ENCODE data around the gene CPT1A.

The CPT1A gene

GRCh38 chr11:68828957-68829356 is 12.8 kb downstream of the CPT1A start:
- no peak for DNase-seq

GRCh38 chr11:68828155-68828931 is 13.4 kb downstream of the CPT1A start:
- DNase-seq = no peak

GRCh38 chr11:68827733-68828132 is 14.0 kb downstream of the CPT1A start:
- DNase-seq = no peak

- no peak for DNase-seq
Measured at GRCh38 chr11:68826726-68827125, 15.0 kb downstream of the CPT1A start.

- no peak for DNase-seq
Measured at GRCh38 chr11:68825571-68825970, 16.1 kb downstream of the CPT1A start.

- no peak for DNase-seq
Measured at GRCh38 chr11:68822546-68822945, 19.2 kb downstream of the CPT1A start.

GRCh38 chr11:68821670-68822069 is 20.0 kb downstream of the CPT1A start:
- no peak for DNase-seq

- no peak for DNase-seq
Measured at GRCh38 chr11:68819362-68819761, 22.4 kb downstream of the CPT1A start.

GRCh38 chr11:68818181-68818580 is 23.5 kb downstream of the CPT1A start:
- no peak for DNase-seq

- DNase-seq = no peak
Measured at GRCh38 chr11:68817554-68817953, 24.2 kb downstream of the CPT1A start.

- DNase-seq = no peak
Measured at GRCh38 chr11:68816917-68817419, 24.7 kb downstream of the CPT1A start.

GRCh38 chr11:68816251-68816776 is 25.4 kb downstream of the CPT1A start:
- no peak for DNase-seq

- DNase-seq = no peak
Measured at GRCh38 chr11:68813773-68814172, 27.9 kb downstream of the CPT1A start.

GRCh38 chr11:68812526-68812925 is 29.2 kb downstream of the CPT1A start:
- DNase-seq = no peak

- no peak for DNase-seq
Measured at GRCh38 chr11:68810164-68810563, 31.6 kb downstream of the CPT1A start.

GRCh38 chr11:68809506-68809905 is 32.2 kb downstream of the CPT1A start:
- DNase-seq = no peak

- DNase-seq = no peak
Measured at GRCh38 chr11:68808787-68809186, 32.9 kb downstream of the CPT1A start.

GRCh38 chr11:68806931-68807844 is 34.5 kb downstream of the CPT1A start:
- no peak for DNase-seq

GRCh38 chr11:68804786-68805185 is 36.9 kb downstream of the CPT1A start:
- no peak for DNase-seq

GRCh38 chr11:68803766-68804165 is 38.0 kb downstream of the CPT1A start:
- no peak for DNase-seq

- DNase-seq = no peak
Measured at GRCh38 chr11:68798221-68798813, 43.4 kb downstream of the CPT1A start.

- DNase-seq = no peak
Measured at GRCh38 chr11:68796801-68797200, 44.9 kb downstream of the CPT1A start.

GRCh38 chr11:68792400-68792966 is 49.2 kb downstream of the CPT1A start:
- DNase-seq = no peak
